Measurements from ENCODE around the gene PPP4R2. TPM values are rescaled to one million over a fixed set of nuclear protein-coding genes. Genes with fewer than 3 reads are reported as not detected.

PPP4R2 gene
- total and polyA plus RNA-seq, 2 of the 4 experiments (the other 2 are of a cell fraction), result 13.5 to 31.4 TPM

DNA sequence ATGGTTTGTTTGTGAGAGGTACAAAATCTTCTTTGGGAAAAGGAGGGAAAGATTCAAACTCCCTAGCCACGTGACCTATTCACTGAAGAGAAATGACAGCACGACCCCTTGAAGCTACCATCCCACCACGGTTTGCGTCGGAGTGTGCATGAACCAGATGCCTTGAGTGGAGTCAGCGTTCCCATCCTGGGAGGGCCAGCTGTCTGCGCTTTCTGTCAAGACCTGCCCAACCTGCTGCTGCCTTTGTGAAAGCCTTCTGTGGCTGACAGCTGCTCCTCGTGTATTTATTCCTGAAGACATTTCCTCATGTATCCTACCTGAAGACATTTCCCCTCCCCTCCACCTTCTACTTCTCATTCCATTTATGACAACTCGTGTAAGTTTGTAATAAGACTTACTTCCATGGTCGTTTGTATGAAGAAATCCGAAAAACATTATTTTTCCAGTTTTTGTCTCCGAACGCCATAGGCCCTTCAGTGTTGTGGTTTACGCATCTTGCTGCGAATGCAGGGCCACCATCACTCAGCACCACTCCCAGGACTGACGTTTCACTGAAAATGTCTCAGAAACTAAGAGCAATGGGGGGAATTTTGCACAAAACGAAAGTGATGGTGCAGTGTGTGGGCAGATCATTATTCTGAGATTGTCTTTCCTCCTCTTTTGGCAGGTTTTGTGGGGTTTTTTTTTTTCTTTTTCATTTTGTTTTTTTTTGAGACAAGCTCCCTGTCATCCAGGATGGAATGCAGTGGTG, 83.8 kb downstream of the PPP4R2 start:
- DNase-seq, result no peak
- dilution Hi-C loops (cut with HindIII; ENCODE audit: low sequenced_read_pairs, unreplicated experiment) (no loop called here), in situ Hi-C loops (cut with MboI; ENCODE audit: low sequenced_read_pairs) (loop anchor here (25.0 kb wide), 2 partner anchors 643 to 1193 kb away; partner anchors contain the start of gene RYBP), intact Hi-C loops (cut with micrococcal nuclease) (loop anchor here (5.0 kb wide), 1 partner anchor 423 kb away; no protein-coding TSS in a partner anchor)
- no peak overlapping the region for H2BK120ac ChIP-seq (ENCODE audit: low read depth, low read length)
- H2AK5ac ChIP-seq (ENCODE audit: low read depth, low read length), result no peak overlapping the region
- no peak overlapping the region for H3K4me2 ChIP-seq (ENCODE audit: low read depth, low read length)
- no peaks in the 10 kb centered on the region for H4K20me1 ChIP-seq (ENCODE audit: insufficient read depth, low read length)
- H3K9me1 ChIP-seq (ENCODE audit: insufficient read depth, low read length), result no peaks in the 10 kb centered on the region
- H3K56ac ChIP-seq (ENCODE audit: extremely low read depth, insufficient read depth, low read length), result no peak overlapping the region
- ATAC-seq (ENCODE audit: low read depth), result no peak
- no peaks in the 10 kb centered on the region for H3K79me1 ChIP-seq (ENCODE audit: low read depth in 1 of 2, low read length in 2 of 2)
- H3K23ac ChIP-seq (ENCODE audit: low read depth, low read length), result no peak overlapping the region
- 0 out of 2 replicates have a peak overlapping the region, but pooled peaks have one; percentile 32 for H3K14ac ChIP-seq (replicated peaks; ENCODE audit: low read depth, low read length)
- no peak overlapping the region for H2BK5ac ChIP-seq (ENCODE audit: low read depth, low read length, poor library complexity, severe bottlenecking)
- no peaks in the 10 kb centered on the region for H3K27me3 ChIP-seq (ENCODE audit: control insufficient read depth, insufficient read depth, low read length)
- no peak overlapping the region for H3K18ac ChIP-seq (ENCODE audit: low read depth, low read length)
- H2AFZ ChIP-seq (replicated peaks; ENCODE audit: low read length, poor library complexity), result peak overlapping the region; percentile 58
- no peak overlapping the region for H2AK9ac ChIP-seq (replicated peaks; ENCODE audit: low read depth, low read length, poor library complexity)
- H3K4me3 ChIP-seq (ENCODE audit: insufficient read depth, low read depth, low read length), result no peak overlapping the region
- H3K9me3 ChIP-seq (ENCODE audit: control insufficient read depth, insufficient read depth, low read length), result no peaks in the 10 kb centered on the region
- CTCF ChIA-PET, result interaction anchor here (1.1 kb wide), 1 partner anchor 142 kb away, joined by 4 read pairs; no protein-coding TSS in a partner anchor
- H3K9ac ChIP-seq (ENCODE audit: low read depth, low read length), result no peak overlapping the region
- WGBS, 2 experiments (ENCODE audit: extremely low coverage in 2 of 2, insufficient read length in 1 of 2), result 60% methylated on average over 4 of the region's 17 CpGs; no CpG with 5 or more reads in 1 of the 2 experiments
- H3K27ac ChIP-seq (ENCODE audit: insufficient read depth, low read length), result no peak overlapping the region
- no peak overlapping the region for H2BK20ac ChIP-seq (ENCODE audit: low read depth, low read length)
- BruUV-seq (replicated peaks), result no TSS peak
- TF ChIP-seq NFE2L2 (IDR thresholded peaks at IDR 0.05; ENCODE audit: low read depth, low read length), result no peak
- TF ChIP-seq, protein P1, sequence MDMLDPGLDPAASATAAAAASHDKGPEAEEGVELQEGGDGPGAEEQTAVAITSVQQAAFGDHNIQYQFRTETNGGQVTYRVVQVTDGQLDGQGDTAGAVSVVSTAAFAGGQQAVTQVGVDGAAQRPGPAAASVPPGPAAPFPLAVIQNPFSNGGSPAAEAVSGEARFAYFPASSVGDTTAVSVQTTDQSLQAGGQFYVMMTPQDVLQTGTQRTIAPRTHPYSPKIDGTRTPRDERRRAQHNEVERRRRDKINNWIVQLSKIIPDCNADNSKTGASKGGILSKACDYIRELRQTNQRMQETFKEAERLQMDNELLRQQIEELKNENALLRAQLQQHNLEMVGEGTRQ (IDR thresholded peaks at IDR 0.05; ENCODE audit: low read depth, low read length), result no peak
- TF ChIP-seq BHLHE40 (IDR thresholded peaks at IDR 0.05; ENCODE audit: low read depth, low read length), result no peak
- TF ChIP-seq CEBPB (IDR thresholded peaks at IDR 0.05; ENCODE audit: low read depth, low read length), result no peak
- TF ChIP-seq MXI1 (IDR thresholded peaks at IDR 0.05; ENCODE audit: borderline replicate concordance, low read depth, low read length), result no peak
- TF ChIP-seq MAZ (IDR thresholded peaks at IDR 0.05; ENCODE audit: borderline replicate concordance, low read depth, low read length), result no peak
- TF ChIP-seq POLR2A (IDR thresholded peaks at IDR 0.05; ENCODE audit: low read depth, low read length), result no peak
- H4K8ac ChIP-seq (ENCODE audit: low read depth in 2 of 2, low read length in 2 of 2), result no peak overlapping the region
- POLR2A ChIA-PET (ENCODE audit: unreplicated experiment), result interaction anchor here (0.6 kb wide), 2 partner anchors 206 to 270 kb away, joined by 3 to 4 read pairs; no protein-coding TSS in a partner anchor
- H3K36me3 ChIP-seq (ENCODE audit: control insufficient read depth, insufficient read depth, low read length), result no peaks in the 10 kb centered on the region
- H3K4ac ChIP-seq (ENCODE audit: low read depth, low read length), result no peak overlapping the region
- H4K5ac ChIP-seq (ENCODE audit: low read depth, low read length), result no peak overlapping the region
- no peak overlapping the region for H2BK15ac ChIP-seq (ENCODE audit: low read depth, low read length)
- no peak overlapping the region for H4K91ac ChIP-seq (ENCODE audit: insufficient read depth, low read depth, low read length)
- H3K4me1 ChIP-seq (ENCODE audit: control insufficient read depth, insufficient read depth, low read length), result no peaks in the 10 kb centered on the region
